Spleen (tissue), 11 donors: ENCODE results near the gene GNAT1. TPM values are rescaled to one million over a fixed set of nuclear protein-coding genes. Genes with fewer than 3 reads are reported as not detected.
A peak's percentile ranks its signal among the peaks of the same experiment; 100 is the strongest.

Experiments used
- DNase-seq: peaks from one replicate; pipeline ENCODE4 v3.0.0-alpha.2; 2020
- H3K27ac ChIP-seq, 8 donors: fragments of 200-600 bp; sonication (generic) in 7 of 8; 1 replicate in 4 of 8; 2 replicates in 4 of 8; pipeline versions ENCODE4 v1.5.0 to v1.8.0; 2016 to 2021; ENCODE audit warnings: inconsistent platforms in 4 of 8, mild to moderate bottlenecking in 4 of 8, moderate library complexity in 1 of 8
- H3K27me3 ChIP-seq, 7 donors: fragments of 200-600 bp; sonication (generic) in 6 of 7; replicated peaks in 1 of 7; 1 replicate in 4 of 7; 2 replicates in 3 of 7; pipeline versions ENCODE4 v1.5.0 to v1.8.0; 2016 to 2021; ENCODE audit warnings: inconsistent platforms in 3 of 7, mild to moderate bottlenecking in 1 of 7
- H3K36me3 ChIP-seq, 6 donors: fragments of 200-600 bp; sonication (generic) in 5 of 6; 1 replicate in 4 of 6; 2 replicates in 2 of 6; pipeline versions ENCODE4 v1.5.0 to v1.8.0; 2016 to 2021; ENCODE audit warnings: inconsistent platforms in 2 of 6
- H3K4me1 ChIP-seq, 6 donors: fragments of 200-600 bp; sonication (generic) in 5 of 6; 1 replicate in 3 of 6; 2 replicates in 3 of 6; pipeline versions ENCODE4 v1.5.0 to v1.8.0; 2016 to 2021; ENCODE audit warnings: inconsistent platforms in 3 of 6
- H3K4me3 ChIP-seq, 8 donors: fragments of 200-600 bp; sonication (generic) in 7 of 8; 1 replicate in 4 of 8; 2 replicates in 4 of 8; pipeline versions ENCODE4 v1.5.0 to v1.8.0; 2016 to 2021; ENCODE audit warnings: inconsistent platforms in 4 of 8, mild to moderate bottlenecking in 4 of 8, moderate library complexity in 2 of 8
- H3K9me3 ChIP-seq, 8 donors: fragments of 200-600 bp; sonication (generic) in 7 of 8; 1 replicate in 4 of 8; 2 replicates in 4 of 8; pipeline versions ENCODE4 v1.5.0 to v1.8.0; 2016 to 2021; ENCODE audit warnings: inconsistent platforms in 4 of 8
- CTCF ChIP-seq, 11 experiments: fragments of 200-600 bp in 7 of 11; fragments of 450-650 bp in 4 of 11; sonication (generic) in 4 of 11; IDR thresholded peaks in 8 of 11; conservative IDR thresholded peaks in 3 of 11; 1 replicate in 7 of 11; 2 replicates in 4 of 11; pipeline versions ENCODE4 v1.4.0 to v1.8.0; 2016 to 2021; ENCODE audit warnings: antibody characterized with exemption in 11 of 11, inconsistent platforms in 4 of 11, mild to moderate bottlenecking in 1 of 11
- POLR2A ChIP-seq, 3 donors: fragments of 450-650 bp; IDR thresholded peaks; one replicate each; pipeline ENCODE4 v1.5.1; 2017; ENCODE audit warnings: antibody characterized with exemption in 3 of 3, mild to moderate bottlenecking in 1 of 3
- POLR2AphosphoS5 ChIP-seq, 3 donors: sonication (generic); formaldehyde crosslinking; IDR thresholded peaks; one replicate each; pipeline ENCODE4 v1.5.1; 2017; ENCODE audit warnings: antibody characterized with exemption in 3 of 3
- WGBS, 5 donors: extraction: QIAGEN DNeasy Blood & Tissue Kit in 3 of 5; methylation state at CpG; one replicate each; pipeline versions ENCODE4 v1.1.5 to v1.1.7; 2013 to 2018; 5-methylcytosine and 5-hydroxymethylcytosine counted together
- intact Hi-C: fragments of 100-400 bp; cut with DNase I; formaldehyde crosslinking; loops from one replicate; pipeline ENCODE4 v1.15.0; 2023; ENCODE audit warnings: low total_unique reads
- polyA plus RNA-seq, 3 donors: library from polyadenylated mRNA; stranded (reverse); fragments of 200-250 nt; gene quantifications; one replicate each; pipeline ENCODE4 v1.2.1, GENCODE V29; 2013
- total RNA-seq, 7 donors: library from RNA; depleted of rRNA in 3 of 7; stranded (reverse); fragments of >200 nt in 3 of 7; fragmentation: NEBNext Ultra II Directional in 4 of 7; extraction: Animal tissue kit (Norgen Biotek cat#: 25700) in 4 of 7; gene quantifications; one replicate each; pipeline versions ENCODE4 v1.1.0 to v1.2.1, GENCODE V29; 2016 to 2021
- donor health status: healthy with polysubstance abuse.
- donor health status: DM: no; HTN: no; CAD: no; lungs with moderate emphysema.
- donor health status: DM: no; HTN: no; CAD: no.
- donor health status: Bipolar disorder and iron deficiency.
- donor health status: healthy.
- donor health status: DM: no; HTN: no; CAD: no.
- donor health status: DM: yes; HTN: yes; CAD: no.

GNAT1 gene
- total and polyA plus RNA-seq, 10 donors, result 0.05 to 0.44 (median 0.18) TPM; not detected in 7

- no peak for DNase-seq
- no peaks in the 10 kb centered on the region for H3K9me3 ChIP-seq
- H3K36me3 ChIP-seq, result peaks cover 0 to 31% (median 2%) of the 10 kb centered on the region in 6 donors
- intact Hi-C loops, result no loop called here
- H3K27me3 ChIP-seq, result no peaks in the 10 kb centered on the region
- WGBS, 5 donors, result 74 to 80% (median 76%) methylated on average over 8 of the region's 8 CpGs
- peaks cover 14 to 100% (median 69%) of the 10 kb centered on the region in 6 donors for H3K4me1 ChIP-seq
- peak overlapping the region in 6 of 8 donors; percentile 38 to 82 (median 76) for H3K27ac ChIP-seq
- TF ChIP-seq CTCF (IDR thresholded peaks at IDR 0.05 in 8 of 11, conservative IDR thresholded peaks at IDR 0.05 in 3 of 11), result no peak
- TF ChIP-seq POLR2AphosphoS5 (IDR thresholded peaks at IDR 0.05), result peak in 1 of 3 donors; percentile 30
- TF ChIP-seq POLR2A (IDR thresholded peaks at IDR 0.05), result no peak
- H3K4me3 ChIP-seq, result no peak overlapping the region
Observed at GRCh38 chr3:50172626-50173220, 18.7 kb upstream of the GNAT1 start.

DNA sequence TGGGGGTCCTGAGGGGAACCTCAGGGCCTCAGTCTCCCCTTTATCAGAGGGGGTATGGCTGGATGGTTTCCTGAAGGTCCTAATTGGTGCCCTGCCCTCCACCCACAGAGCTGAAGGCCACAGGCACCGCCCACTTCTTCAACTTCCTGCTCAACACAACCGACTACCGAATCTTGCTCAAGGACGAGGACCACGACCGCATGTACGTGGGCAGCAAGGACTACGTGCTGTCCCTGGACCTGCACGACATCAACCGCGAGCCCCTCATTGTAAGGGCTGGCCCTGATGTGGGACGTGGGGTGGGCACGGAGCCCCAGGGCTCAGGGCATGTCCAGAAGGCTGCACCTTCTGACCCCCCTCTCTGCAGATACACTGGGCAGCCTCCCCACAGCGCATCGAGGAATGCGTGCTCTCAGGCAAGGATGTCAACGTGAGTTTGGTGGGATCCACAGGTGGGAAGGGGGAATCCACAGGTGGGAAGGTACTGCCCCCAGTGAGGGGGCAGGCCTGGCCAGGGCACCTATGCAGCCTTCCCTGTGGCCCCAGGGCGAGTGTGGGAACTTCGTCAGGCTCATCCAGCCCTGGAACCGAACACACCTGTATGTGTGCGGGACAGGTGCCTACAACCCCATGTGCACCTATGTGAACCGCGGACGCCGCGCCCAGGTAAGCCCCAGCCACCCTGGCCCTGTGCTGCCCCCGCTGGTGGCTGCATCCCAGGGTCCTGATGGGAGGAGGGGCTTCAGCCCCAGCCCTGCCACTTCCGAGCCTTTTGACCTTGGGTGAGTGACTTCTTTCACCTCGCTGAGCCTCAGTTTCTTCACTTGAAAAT, 17.5 kb upstream of the GNAT1 start:
- no peaks in the 10 kb centered on the region for H3K9me3 ChIP-seq
- DNase-seq, result no peak
- peaks cover 11 to 91% (median 62%) of the 10 kb centered on the region in 6 donors for H3K4me1 ChIP-seq
- peaks cover 0 to 31% (median 2%) of the 10 kb centered on the region in 6 donors for H3K36me3 ChIP-seq
- WGBS, 5 donors, result 56 to 78% (median 65%) methylated on average over 18 to 29 of the region's 29 CpGs
- intact Hi-C loops, result no loop called here
- TF ChIP-seq POLR2A (IDR thresholded peaks at IDR 0.05), result no peak
- no peak for TF ChIP-seq CTCF (IDR thresholded peaks at IDR 0.05 in 8 of 11, conservative IDR thresholded peaks at IDR 0.05 in 3 of 11)
- TF ChIP-seq POLR2AphosphoS5 (IDR thresholded peaks at IDR 0.05), result peak; percentile 58 to 70 (median 68)
- H3K27ac ChIP-seq, result peak overlapping the region in 6 of 8 donors; percentile 38 to 82 (median 74)
- H3K27me3 ChIP-seq, result no peaks in the 10 kb centered on the region
- H3K4me3 ChIP-seq, result peak overlapping the region in 1 of 8 donors; percentile 17

GRCh38 chr3:50174517-50174895, 16.9 kb upstream of the GNAT1 start:
- no peak overlapping the region for H3K4me3 ChIP-seq
- intact Hi-C loops, result no loop called here
- no peaks in the 10 kb centered on the region for H3K27me3 ChIP-seq
- H3K27ac ChIP-seq, result peak overlapping the region in 6 of 8 donors; percentile 38 to 82 (median 74)
- WGBS, 5 donors, result 90 to 93% (median 91%) methylated on average over 4 to 7 of the region's 7 CpGs
- no peak for TF ChIP-seq POLR2AphosphoS5 (IDR thresholded peaks at IDR 0.05)
- no peak for TF ChIP-seq POLR2A (IDR thresholded peaks at IDR 0.05)
- no peak for TF ChIP-seq CTCF (IDR thresholded peaks at IDR 0.05 in 8 of 11, conservative IDR thresholded peaks at IDR 0.05 in 3 of 11)
- no peaks in the 10 kb centered on the region for H3K9me3 ChIP-seq
- no peak for DNase-seq
- H3K4me1 ChIP-seq, result peaks cover 8 to 85% (median 57%) of the 10 kb centered on the region in 6 donors
- peaks cover 0 to 31% (median 2%) of the 10 kb centered on the region in 6 donors for H3K36me3 ChIP-seq
